Pancreas (tissue), 10 donors: ENCODE results near the gene ONECUT2. TPM values are rescaled to one million over a fixed set of nuclear protein-coding genes. Genes with fewer than 3 reads are reported as not detected.

Source experiments
- ATAC-seq, 4 donors: fragments of 200-7000 bp; cut with Tn5 transposase; one replicate each; pipeline versions ENCODE4 v1.8.0 to v1.9.1; 2020; ENCODE audit warnings: mild to moderate bottlenecking in 4 of 4, moderate library complexity in 4 of 4
- DNase-seq, 6 donors: peaks; one replicate each; pipeline ENCODE4 v3.0.0-alpha.2; 2020
- FAIRE-seq: peaks from 2 replicates; lab custom pipeline; 2012; peaks lifted over from hg19 to GRCh38; lab: Jason Lieb, UNC
- H3K27ac ChIP-seq, 4 donors: fragments of 200-600 bp; sonication (generic); 1 replicate in 3 of 4; 2 replicates in 1 of 4; pipeline versions ENCODE4 v1.5.0 to v1.8.0; 2020
- H3K27me3 ChIP-seq, 4 donors: fragments of 200-600 bp; one replicate each; pipeline ENCODE4 v1.8.0; 2021
- H3K36me3 ChIP-seq, 3 donors: fragments of 200-600 bp; sonication (generic) in 1 of 3; one replicate each; pipeline versions ENCODE4 v1.5.0 to v1.8.0; 2020 to 2021
- H3K4me1 ChIP-seq, 3 donors: fragments of 200-600 bp; one replicate each; pipeline ENCODE4 v1.8.0; 2021
- H3K4me3 ChIP-seq, 4 donors: fragments of 200-600 bp; sonication (generic) in 2 of 4; one replicate each; pipeline versions ENCODE4 v1.5.0 to v1.8.0; 2020 to 2021
- H3K9me3 ChIP-seq, 4 donors: fragments of 200-600 bp; one replicate each; pipeline ENCODE4 v1.8.0; 2021
- CTCF ChIP-seq, 4 donors: fragments of 200-600 bp; sonication (generic) in 3 of 4; IDR thresholded peaks; one replicate each; pipeline versions ENCODE4 v1.5.0 to v1.8.0; 2021; ENCODE audit warnings: antibody characterized with exemption in 4 of 4
- WGBS, 2 donors: extraction: QIAGEN DNeasy Blood & Tissue Kit; methylation state at CpG; one replicate each; pipeline ENCODE4 v1.1.7; 2013; 5-methylcytosine and 5-hydroxymethylcytosine counted together
- intact Hi-C, 3 donors: fragments of 100-400 bp; cut with DNase I; formaldehyde crosslinking; loops; one replicate each; pipeline versions ENCODE4 v1.11.1 to v1.14.2; 2022
- polyA plus RNA-seq, 2 donors: library from polyadenylated mRNA; stranded (reverse); fragments of 200-250 nt; gene quantifications; one replicate each; pipeline ENCODE4 v1.2.3, GENCODE V29; 2013
- total RNA-seq, 6 donors: library from RNA; stranded (reverse); fragmentation: NEBNext Ultra II Directional in 4 of 6; extraction: Animal tissue kit (Norgen Biotek cat#: 25700) in 4 of 6; gene quantifications; one replicate each; pipeline versions ENCODE4 v1.2.1 to v1.2.4, GENCODE V29; 2021 to 2023
- donor health status: healthy with polysubstance abuse.
- donor health status: DM: no; HTN: no; CAD: no; lungs with moderate emphysema.
- donor health status: DM: no; HTN: no; CAD: no.
- donor health status: control.
- donor health status: control.
- donor health status: Bipolar disorder and iron deficiency.
- donor health status: DM: yes; HTN: yes; CAD: no.
- donor health status: DM: no; HTN: no; CAD: no.
- donor health status: DM: no; HTN: no; CAD: no.
- donor health status: DM: yes; HTN: yes; CAD: no.

Gene ONECUT2
- total and polyA plus RNA-seq, 8 donors: 1.4 to 9.7 (median 5.4) TPM

- FAIRE-seq (no peak), ATAC-seq (no peak), DNase-seq (no peak)
- H3K9me3 ChIP-seq: no peaks in the 10 kb centered on the region
- no peaks in the 10 kb centered on the region for H3K36me3 ChIP-seq
- H3K4me1 ChIP-seq: no peaks in the 10 kb centered on the region
- no peak overlapping the region for H3K4me3 ChIP-seq
- H3K27me3 ChIP-seq: no peaks in the 10 kb centered on the region
- WGBS, 2 donors: 47 to 59% methylated on average over 2 of the region's 2 CpGs
- intact Hi-C loops: no loop called here
- H3K27ac ChIP-seq: no peak overlapping the region
- TF ChIP-seq CTCF (IDR thresholded peaks at IDR 0.05): no peak
Observed at GRCh38 chr18:57397440-57398132, 37.6 kb upstream of the ONECUT2 start.

- intact Hi-C loops: no loop called here
- FAIRE-seq (no peak), ATAC-seq (no peak), DNase-seq (no peak)
- Histone ChIP-seq H3K4me3 (no peak overlapping the region), H3K27ac (no peak overlapping the region), H3K27me3 (no peaks in the 10 kb centered on the region), H3K9me3 (no peaks in the 10 kb centered on the region), H3K36me3 (no peaks in the 10 kb centered on the region), H3K4me1 (no peaks in the 10 kb centered on the region)
- TF ChIP-seq CTCF (IDR thresholded peaks at IDR 0.05): no peak
Observed at GRCh38 chr18:57404345-57404744, 30.8 kb upstream of the ONECUT2 start.

GRCh38 chr18:57409650-57410049 lies 25.5 kb upstream of the ONECUT2 start:
- no peaks in the 10 kb centered on the region for H3K4me1 ChIP-seq
- no peak overlapping the region for H3K4me3 ChIP-seq
- H3K36me3 ChIP-seq: no peaks in the 10 kb centered on the region
- no peak for TF ChIP-seq CTCF (IDR thresholded peaks at IDR 0.05)
- H3K27ac ChIP-seq: no peak overlapping the region
- no peaks in the 10 kb centered on the region for H3K9me3 ChIP-seq
- H3K27me3 ChIP-seq: peaks cover 0 to 4% (median 0%) of the 10 kb centered on the region in 4 donors
- ATAC-seq (no peak), DNase-seq (no peak), FAIRE-seq (no peak)
- intact Hi-C loops: no loop called here

GRCh38 chr18:57410749-57411148 lies 24.4 kb upstream of the ONECUT2 start:
- Histone ChIP-seq H3K9me3 (no peaks in the 10 kb centered on the region), H3K27me3 (peaks cover 0 to 4% (median 0%) of the 10 kb centered on the region in 4 donors), H3K27ac (no peak overlapping the region), H3K4me1 (no peaks in the 10 kb centered on the region), H3K36me3 (no peaks in the 10 kb centered on the region), H3K4me3 (no peak overlapping the region)
- 50 to 78% methylated on average over 3 of the region's 3 CpGs for WGBS, 2 donors
- ATAC-seq (no peak), DNase-seq (no peak), FAIRE-seq (no peak)
- TF ChIP-seq CTCF (IDR thresholded peaks at IDR 0.05): no peak
- intact Hi-C loops: no loop called here

GRCh38 chr18:57416542-57416941 lies 18.6 kb upstream of the ONECUT2 start:
- intact Hi-C loops: no loop called here
- DNase-seq (no peak), FAIRE-seq (no peak)

More at GRCh38 chr18:57416542-57416941, 18.6 kb upstream of the ONECUT2 start:
- ATAC-seq: no peak
- Histone ChIP-seq H3K9me3 (no peaks in the 10 kb centered on the region), H3K27ac (no peak overlapping the region), H3K4me3 (no peak overlapping the region), H3K36me3 (no peaks in the 10 kb centered on the region), H3K4me1 (no peaks in the 10 kb centered on the region), H3K27me3 (peaks cover 0 to 4% (median 0%) of the 10 kb centered on the region in 4 donors)
- WGBS, 2 donors: 62 to 82% methylated on average over 4 of the region's 4 CpGs
- no peak for TF ChIP-seq CTCF (IDR thresholded peaks at IDR 0.05)
